Vagina (tissue), 2 donors: ENCODE measurements around the gene CCNF.

Experiments
- POLR2A ChIP-seq, 2 donors: fragments of 450-650 bp; IDR thresholded peaks; one replicate each; pipeline ENCODE4 v1.6.1; 2017; ENCODE audit warnings: antibody characterized with exemption in 2 of 2, mild to moderate bottlenecking in 2 of 2, moderate library complexity in 2 of 2
- POLR2AphosphoS5 ChIP-seq, 2 donors: sonication (generic); formaldehyde crosslinking; IDR thresholded peaks; one replicate each; pipeline ENCODE4 v1.9.0; 2017; ENCODE audit warnings: antibody characterized with exemption in 2 of 2, mild to moderate bottlenecking in 2 of 2, low read depth in 1 of 2; ENCODE audit not compliant: insufficient read depth in 1 of 2
- TF ChIP-seq, protein P1 (sequence below), 3 experiments: fragments of 450-650 bp in 2 of 3; fragments of 200-600 bp in 1 of 3; sonication (generic) in 1 of 3; IDR thresholded peaks; one replicate each; pipeline ENCODE4 v1.5.1; 2017 to 2019; ENCODE audit warnings: antibody characterized with exemption in 3 of 3, mild to moderate bottlenecking in 2 of 3, moderate library complexity in 2 of 3

- TF ChIP-seq, protein P1, sequence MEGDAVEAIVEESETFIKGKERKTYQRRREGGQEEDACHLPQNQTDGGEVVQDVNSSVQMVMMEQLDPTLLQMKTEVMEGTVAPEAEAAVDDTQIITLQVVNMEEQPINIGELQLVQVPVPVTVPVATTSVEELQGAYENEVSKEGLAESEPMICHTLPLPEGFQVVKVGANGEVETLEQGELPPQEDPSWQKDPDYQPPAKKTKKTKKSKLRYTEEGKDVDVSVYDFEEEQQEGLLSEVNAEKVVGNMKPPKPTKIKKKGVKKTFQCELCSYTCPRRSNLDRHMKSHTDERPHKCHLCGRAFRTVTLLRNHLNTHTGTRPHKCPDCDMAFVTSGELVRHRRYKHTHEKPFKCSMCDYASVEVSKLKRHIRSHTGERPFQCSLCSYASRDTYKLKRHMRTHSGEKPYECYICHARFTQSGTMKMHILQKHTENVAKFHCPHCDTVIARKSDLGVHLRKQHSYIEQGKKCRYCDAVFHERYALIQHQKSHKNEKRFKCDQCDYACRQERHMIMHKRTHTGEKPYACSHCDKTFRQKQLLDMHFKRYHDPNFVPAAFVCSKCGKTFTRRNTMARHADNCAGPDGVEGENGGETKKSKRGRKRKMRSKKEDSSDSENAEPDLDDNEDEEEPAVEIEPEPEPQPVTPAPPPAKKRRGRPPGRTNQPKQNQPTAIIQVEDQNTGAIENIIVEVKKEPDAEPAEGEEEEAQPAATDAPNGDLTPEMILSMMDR (IDR thresholded peaks at IDR 0.05), result no peak
- TF ChIP-seq POLR2A (IDR thresholded peaks at IDR 0.05), result no peak
- TF ChIP-seq POLR2AphosphoS5 (IDR thresholded peaks at IDR 0.05; ENCODE audit: insufficient read depth in 1 of 2, low read depth in 1 of 2), result no peak
Measured at GRCh38 chr16:2424061-2425007, 4.9 kb upstream of the CCNF start.
